G401 (cell line): ENCODE data around the gene MYRFL. TPM values are rescaled to one million over a fixed set of nuclear protein-coding genes. Genes with fewer than 3 reads are reported as not detected.
"Not testable (repeated sequence)": the region's sequence is repeated elsewhere in the genome, so short reads cannot be mapped to it uniquely, and the experiment has no call there.

ENCODE experiments used
- DNase-seq: peaks from one replicate; pipeline ENCODE4 v3.0.0-alpha.2; 2015; ENCODE audit warnings: low spot score
- in situ Hi-C: cut with HindIII; loops from 2 replicates; pipeline ENCODE4 v1.10.0; 2016; ENCODE audit warnings: low sequenced_read_pairs, mixed read lengths
- total RNA-seq: library from RNA; depleted of rRNA; stranded (reverse); fragments of >200 nt; shearing (Covaris generic); gene quantifications from 2 replicates; pipeline ENCODE4 v1.2.3, GENCODE V29; 2014

The MYRFL gene
- total RNA-seq, 1 experiment from 2014 or later: not detected

DNA sequence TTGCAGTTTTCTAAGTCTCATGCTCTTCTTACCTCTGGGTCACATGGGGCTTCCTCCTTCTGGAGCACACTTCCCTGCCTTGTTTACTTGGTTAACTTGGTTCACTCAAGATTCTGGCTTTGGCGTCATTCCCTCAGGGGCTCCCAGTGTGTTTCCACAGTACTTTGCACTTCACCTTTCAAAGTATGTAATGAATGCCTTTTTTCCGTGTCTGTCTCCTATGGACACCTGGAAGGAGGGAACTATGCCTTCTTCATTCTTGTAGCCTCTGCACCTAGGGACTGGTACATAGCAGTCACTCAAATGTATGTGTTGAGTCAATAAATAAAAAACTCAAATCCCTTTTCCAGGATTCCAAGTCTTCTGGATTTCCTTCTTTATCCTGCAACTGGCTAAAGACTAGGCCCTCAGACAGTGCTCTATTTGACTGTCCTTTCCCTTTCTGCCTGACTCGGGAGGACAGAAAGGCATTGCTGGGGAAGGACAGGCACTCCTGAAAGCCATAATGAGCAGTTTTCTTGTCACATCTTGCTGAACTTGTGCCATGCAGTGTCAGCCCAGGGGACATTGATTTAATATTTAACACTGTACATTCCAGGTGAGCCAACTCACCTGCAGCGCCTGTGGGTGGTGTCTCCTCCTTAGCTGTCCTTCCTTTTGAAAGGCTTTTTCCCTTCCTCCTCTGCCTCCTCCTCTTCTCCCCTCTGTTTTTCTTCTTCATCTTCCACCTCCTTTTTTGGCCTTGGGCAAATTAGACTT is 12.8 kb downstream of the MYRFL start:
- in situ Hi-C loops: no loop called here
- DNase-seq: no peak

DNA sequence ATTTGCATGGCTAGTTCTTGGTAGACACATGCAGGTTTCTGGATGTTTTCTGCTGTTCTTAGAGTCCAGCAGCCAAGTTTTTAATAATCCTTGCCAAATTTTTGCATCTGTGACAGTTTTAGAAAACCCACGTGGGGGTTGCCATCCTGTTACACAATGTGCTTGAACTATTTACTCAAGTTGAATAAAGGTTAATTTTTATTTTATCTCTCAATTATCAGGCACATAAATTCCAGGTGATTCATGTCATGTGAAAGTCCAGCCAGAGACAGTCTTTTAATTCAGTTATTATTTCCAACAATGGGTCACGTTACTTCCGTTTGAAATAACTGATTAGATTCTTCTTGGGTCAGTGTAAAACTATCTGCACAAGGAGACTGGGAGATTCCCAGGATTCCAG is 15.7 kb downstream of the MYRFL start:
- in situ Hi-C loops: no loop called here
- no peak for DNase-seq

DNA sequence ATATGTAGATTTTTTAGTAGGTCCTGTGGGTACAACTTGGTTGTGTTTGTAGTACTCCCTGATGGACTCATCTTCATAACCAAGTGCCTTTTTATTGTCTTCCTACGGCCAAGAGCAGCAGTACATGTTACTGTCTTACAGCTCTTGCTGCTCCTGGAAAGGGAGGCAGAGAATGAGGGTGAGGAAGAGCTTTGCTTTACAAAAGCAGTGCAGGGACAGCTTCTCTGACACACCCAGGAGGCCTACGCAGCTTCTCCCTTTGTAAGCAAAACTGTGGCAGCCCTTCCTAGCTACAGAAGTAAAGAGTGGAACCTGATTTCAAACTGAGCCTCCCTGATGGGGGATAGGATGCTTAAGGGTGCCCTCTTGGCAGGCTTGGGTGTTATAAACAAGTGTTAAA is 18.6 kb downstream of the MYRFL start:
- peak; percentile 73 for DNase-seq
- in situ Hi-C loops: no loop called here

DNA sequence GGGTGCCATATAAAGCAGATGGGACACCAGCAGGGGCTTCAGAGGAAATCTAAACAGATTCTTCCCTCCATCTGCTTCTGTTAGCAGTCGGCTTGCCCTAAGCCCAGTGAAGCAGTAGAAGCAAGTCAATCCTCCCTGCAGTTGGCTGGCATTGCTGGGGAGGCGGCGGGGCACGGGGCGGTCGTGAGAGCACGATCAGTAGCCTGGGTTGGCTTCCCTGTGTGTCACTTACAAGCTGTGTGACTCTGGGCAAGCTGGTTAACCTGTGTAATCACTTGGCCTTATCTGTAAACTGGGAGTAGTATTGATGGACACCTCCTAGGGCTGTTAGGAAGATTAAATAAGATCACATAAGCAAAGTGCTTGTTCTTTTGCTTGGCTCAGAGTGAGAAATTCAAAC is 19.4 kb downstream of the MYRFL start:
- in situ Hi-C loops: no loop called here
- DNase-seq: peak; percentile 99

DNA sequence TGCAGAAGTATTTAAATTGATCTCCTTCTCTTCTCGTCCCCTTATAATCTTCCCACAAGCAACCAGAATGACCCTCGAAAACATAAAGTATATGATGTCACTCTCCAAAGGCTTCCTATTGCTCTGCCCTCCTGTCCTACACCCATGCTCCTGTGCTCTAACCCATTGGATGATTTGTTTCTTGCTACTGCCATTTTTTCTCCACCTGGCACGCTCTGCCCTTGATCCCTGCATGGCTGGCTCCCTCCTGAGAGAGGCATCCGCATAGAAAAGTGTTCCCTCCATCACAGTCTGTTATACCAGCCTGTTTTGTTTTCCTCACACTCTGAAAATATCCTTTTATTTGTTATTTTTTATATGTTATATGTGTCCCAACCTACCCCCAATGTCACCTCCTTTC is 19.8 kb downstream of the MYRFL start:
- peak; percentile 89 for DNase-seq
- in situ Hi-C loops: no loop called here

DNA sequence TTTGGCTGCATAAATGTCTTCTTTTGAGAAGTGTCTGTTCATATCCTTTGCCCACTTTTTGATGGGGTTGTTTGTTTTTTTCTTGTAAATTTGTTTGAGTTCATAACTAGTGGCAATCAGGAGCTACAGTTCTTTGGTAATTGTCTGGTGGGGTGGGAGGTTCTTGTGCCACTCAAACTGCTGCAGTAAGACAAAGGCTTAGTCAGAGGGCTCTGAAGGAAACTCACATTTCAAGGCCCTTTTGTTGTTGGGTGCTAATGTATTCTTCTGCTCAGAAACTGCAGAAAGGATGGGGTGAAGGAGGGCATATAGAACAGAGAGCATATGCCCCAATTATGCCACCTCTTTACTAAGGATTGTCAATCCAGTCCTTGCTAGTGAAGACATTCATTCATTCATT is 21.9 kb downstream of the MYRFL start:
- in situ Hi-C loops: no loop called here
- DNase-seq: no peak

DNA sequence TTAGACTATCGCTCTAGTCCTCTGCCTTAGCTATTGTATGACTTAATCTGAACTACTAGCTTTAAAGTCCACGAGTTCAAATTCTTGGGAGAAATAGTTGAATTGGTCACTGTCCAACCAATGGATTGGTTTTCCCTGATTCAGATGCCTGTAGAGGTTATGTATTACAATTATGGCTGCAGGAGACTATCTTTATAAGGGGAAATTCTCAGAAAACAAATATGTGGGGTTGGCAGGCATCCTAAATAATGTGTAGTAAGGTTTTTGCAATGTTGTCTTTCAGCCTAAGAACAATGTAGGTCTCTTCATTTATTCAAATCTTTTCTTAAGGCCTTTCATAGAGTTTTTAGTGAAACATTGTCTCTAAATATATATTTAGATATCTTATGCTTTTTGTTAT is 26.9 kb downstream of the MYRFL start:
- in situ Hi-C loops: no loop called here
- DNase-seq: no peak

DNA sequence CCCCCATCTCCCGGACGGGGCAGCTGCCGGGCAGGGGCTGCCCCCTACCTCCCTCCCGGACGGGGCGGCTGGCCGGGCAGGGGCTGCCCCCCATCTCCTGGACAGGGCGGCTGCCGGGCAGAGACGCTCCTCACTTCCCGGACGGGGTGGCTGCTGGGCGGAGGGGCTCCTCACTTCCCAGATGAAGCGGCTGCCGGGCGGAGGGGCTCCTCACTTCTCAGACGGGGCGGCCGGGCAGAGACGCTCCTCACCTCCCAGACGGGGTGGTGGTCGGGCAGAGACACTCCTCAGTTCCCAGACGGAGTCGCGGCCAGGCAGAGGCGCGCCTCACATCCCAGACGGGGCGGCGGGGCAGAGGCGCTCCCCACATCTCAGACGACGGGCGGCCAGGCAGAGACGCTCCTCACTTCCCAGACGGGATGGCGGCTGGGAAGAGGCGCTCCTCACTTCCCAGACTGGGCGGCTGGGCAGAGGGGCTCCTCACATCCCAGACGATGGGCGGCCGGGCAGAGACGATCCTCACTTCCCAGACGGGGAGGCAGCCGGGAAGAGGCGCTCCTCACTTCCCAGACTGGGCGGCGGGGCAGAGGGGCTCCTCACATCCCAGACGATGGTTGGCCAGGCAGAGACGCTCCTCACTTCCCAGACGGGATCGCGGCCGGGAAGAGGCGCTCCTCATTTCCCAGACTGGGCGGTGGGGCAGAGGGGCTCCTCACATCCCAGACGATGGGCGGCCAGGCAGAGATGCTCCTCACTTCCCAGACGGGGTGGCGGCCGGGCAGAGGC is 28.3 kb downstream of the MYRFL start:
- DNase-seq, in situ Hi-C loops: not testable (repeated sequence)

DNA sequence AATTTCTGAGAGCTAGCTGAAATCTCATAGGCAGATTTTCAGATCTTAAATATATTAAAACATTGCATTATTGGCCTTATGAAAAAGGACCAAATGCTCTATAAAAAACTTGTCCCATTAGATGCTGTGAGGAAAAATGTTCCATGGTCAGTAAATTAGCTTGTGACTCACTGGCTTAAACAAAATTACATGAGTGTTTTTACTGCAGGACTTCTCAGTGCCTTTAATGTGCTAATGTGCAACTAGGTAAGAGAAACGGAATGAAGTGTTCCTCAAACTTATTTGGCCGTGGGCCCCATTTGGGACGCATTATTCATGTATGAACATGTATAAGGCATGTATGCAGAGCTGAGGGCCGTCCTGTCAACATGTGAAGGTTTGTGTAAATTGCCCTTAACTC is 41.7 kb downstream of the MYRFL start:
- in situ Hi-C loops: no loop called here
- DNase-seq: no peak

DNA sequence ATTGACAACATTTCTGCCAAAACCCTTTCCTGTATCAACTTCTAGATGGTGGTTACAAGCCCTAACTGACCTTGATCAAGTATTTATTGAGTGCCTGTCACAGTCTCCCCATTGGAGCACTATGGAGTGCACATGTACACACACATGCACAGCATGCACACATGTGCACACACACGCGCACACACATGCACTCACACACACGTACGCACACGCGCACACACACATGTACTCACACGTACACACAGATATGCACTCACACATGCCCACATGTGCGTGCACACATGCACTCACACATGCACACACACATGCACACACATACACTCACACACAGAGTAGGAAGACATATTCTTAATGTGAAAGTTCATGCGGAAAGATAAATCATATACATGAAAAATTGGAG is 43.7 kb downstream of the MYRFL start:
- in situ Hi-C loops: no loop called here
- DNase-seq: no peak

DNA sequence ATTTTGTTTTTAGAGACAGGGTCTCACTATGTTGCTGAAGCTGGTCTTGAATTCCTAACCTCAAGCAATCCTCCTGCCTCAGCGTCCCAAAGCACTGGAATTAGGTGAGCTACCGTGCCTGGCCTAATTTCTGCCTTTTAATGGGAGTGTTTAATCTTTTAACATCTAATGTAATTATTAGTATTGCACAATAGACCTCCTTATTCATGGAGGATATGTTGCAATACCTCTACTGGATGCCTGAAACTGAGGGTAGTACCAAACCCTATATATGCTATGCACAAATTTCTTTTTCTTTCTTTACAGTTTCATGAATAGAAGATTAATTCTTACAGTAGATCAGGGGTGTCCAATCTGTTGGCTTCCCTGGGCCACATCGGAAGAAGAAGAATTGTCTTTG is 47.8 kb downstream of the MYRFL start:
- in situ Hi-C loops: no loop called here
- no peak for DNase-seq

DNA sequence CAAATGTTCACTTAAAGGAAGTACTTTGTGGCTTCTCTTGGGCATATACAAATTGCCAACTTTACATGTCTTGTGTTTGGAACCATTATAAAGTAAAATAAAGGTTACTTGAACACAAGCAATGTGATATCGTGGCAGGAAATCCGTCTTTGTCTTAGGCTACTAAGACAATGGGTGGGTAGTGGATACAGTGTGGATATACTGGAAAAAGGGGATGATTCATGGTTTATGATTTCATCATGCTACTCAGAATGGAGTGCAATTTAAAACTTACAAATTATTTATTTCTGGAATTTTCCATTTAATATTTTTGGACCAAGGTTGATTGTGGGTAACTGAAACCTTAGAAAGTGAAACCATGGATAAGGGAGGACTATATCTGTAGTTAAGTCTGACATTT is 48.4 kb downstream of the MYRFL start:
- in situ Hi-C loops: no loop called here
- DNase-seq: no peak

DNA sequence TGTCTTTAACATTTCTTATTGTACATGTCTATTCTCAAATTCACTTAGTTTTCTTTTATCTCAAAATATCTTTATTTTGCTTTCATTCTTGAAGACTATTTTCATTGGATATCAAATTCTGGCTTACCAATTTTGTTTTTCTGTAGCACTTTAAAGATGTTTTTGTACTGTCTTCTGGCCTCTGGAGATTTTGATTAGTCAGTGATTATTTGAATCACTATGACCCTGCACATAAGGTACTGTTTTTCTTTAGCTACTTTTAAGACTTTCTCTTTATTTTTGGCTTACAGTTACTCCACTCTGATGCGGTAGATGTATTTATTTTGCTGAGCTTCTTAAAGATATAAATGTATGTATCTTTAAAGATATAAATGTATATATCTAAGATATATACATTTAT is 49.6 kb downstream of the MYRFL start:
- no peak for DNase-seq
- in situ Hi-C loops: no loop called here

DNA sequence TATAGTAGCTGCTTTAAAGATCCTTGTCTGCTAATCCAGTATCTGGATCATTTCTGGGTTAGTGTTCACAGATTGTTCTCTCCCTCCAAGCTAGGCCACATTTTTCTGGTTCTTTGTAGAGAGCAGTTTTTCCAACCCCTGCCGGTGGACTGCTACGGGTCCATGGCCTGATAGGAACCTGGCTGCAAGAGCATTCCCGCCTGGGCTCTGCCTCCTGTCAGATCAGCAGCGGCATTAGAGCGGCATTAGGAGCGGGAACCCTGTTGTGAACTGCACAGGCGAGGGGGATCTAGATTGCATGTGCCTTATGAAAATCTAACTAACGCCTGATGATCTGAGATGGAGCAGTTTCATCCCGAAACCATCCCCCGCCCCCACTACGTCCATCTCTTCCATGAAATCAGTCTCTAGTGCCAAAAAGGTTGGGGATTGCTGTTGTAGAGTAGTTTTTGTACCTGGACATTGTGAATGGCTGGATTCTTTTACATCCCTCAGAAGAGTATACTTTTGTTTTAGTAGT is 50.4 kb downstream of the MYRFL start:
- DNase-seq: peak; percentile 83
- in situ Hi-C loops: no loop called here

DNA sequence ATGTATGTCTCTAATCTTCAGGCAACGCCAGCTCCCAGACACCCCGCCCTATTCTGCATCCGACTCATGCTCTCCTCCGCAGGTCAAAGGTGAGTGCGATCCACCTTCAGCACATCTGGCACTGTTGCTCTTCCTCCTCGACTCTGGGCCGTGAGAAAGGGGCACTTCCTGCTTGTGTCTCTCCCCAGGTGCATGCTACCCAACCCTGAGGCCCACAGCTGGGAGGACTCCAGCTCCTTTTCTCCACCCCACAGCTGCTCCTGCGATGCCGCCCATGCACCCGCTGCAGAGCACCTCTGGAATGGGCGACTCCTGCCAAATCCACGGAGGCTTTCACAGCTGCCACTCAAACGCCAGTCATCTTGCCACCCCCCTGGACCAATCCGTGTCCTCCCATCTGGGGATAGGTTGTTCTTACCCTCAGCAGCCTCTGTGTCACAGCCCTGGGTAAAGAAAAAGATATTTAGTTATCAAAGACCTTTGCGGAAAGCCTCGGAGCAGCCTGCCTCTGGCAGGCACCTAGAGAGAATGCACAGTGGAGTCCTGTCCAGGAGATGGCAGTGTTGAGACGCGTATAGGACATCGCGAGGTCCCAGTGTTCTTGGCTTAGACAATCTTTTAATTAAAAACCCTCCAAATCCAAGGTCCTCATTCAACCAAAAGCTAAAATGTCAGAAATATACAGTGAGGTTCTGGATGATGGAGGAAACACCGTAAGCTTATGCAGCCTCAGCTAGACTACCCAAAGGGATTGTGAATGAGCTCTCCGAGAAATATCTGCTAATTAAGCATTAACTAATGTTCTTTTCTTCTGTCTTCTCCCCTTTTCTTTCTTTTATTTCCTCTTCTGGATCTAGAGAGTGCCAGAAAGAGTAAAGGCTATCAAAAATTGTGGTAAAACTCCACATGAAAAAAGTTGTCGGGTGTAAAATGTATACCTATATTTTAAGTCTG is 54.3 kb downstream of the MYRFL start:
- in situ Hi-C loops: no loop called here
- peak; percentile 92 for DNase-seq

DNA sequence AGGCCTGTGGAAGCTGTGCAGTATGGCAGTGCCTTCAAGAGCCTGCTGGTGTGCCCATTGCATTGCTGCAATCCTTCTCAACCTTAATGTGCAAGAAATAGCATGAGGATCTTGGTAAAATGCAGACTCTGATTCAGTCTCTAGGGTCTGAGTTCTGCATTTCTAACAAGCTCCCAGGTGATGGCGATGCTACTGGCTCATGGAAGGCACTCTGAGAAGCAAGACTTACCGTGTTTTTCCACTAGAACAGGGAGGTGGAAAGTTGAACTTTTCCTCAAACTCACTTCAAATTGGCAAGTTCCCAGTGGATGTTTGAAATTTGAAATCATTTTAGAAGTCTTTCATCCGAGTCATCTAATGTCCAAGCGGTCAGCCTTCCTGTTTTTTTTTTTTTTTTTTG is 55.5 kb downstream of the MYRFL start:
- in situ Hi-C loops: no loop called here
- no peak for DNase-seq

DNA sequence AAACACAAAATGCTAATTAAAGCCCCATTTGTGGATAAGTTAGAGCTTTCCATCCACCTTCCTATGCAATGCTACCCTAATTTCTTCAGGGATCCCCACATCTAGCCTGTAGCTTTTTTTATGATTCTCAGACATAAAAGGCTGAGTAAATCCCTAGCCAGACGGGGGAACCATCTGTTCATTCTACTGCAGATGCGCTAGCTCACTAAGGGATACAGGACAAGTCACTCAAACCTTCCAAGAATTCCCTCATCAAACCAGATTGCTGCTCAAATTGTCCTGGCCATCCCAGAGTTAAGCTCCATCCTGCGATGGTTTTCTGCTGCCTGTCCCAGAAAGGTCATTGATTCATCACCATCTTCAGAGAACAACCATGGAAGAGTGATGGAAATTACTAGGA is 56.7 kb downstream of the MYRFL start:
- in situ Hi-C loops: no loop called here
- DNase-seq: peak; percentile 96

DNA sequence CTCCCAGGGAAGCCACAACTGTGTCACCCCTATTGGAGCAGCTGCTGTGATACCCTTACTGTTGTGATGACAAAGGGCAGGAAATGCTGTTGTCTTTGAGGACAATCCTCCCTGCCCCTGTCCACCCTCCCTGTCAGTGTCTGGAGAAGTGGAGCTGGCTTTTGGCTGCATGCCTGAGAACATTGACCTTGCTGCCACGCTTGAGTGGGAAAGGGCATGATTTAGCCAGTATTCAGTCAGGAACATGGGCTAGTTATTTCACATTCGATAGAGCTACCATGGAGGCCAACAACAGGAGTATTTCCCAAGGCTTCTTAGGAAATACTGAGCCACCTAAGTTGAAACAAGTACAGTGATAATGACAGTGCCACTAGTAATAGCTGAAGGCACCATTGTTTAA is 59.4 kb downstream of the MYRFL start:
- DNase-seq: peak; percentile 50
- in situ Hi-C loops: no loop called here

DNA sequence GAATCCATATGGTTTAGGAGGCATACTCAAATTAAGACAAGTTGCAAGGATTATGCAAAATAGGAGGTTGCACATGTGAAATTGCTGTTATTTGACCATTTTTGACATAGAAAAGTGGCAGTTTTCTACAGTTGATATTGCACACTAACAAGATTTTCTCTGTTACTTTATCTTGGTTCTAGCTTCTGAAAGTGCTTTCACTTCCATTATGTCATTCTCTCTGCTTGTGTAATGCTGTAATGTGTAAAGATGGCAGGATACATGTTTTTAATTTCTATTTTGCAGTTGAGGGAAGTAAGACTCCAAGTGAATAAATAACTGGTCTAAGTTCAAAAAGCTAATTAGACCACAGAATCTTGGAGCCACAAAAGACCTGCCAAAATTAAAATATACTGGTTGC is 60.6 kb downstream of the MYRFL start:
- in situ Hi-C loops: no loop called here
- no peak for DNase-seq

DNA sequence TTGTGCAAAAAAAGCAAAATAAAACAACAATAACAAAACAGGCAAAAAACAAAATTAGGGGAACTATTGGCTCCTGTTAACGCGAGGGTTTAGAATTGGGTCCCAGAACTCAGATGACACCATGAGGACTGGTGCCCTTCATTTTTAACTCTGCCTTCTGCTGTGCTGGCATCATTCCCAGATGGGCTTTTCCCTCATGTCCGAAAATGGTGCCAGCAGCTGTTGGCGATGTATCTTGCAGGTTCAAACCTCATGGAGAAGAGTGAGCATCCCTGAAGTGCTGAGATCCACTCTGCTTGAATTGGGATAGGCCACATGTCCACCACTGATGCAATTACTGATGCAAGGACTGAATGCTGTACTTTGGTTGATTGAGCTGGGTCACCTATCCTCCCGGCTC is 61.1 kb downstream of the MYRFL start:
- peak; percentile 86 for DNase-seq
- in situ Hi-C loops: no loop called here
